Sciatic nerve (tissue), 2 donors: ENCODE results near the gene NAIP. TPM values are rescaled to one million over a fixed set of nuclear protein-coding genes. Genes with fewer than 3 reads are reported as not detected.
"Not testable (repeated sequence)": the region's sequence is repeated elsewhere in the genome, so short reads cannot be mapped to it uniquely, and the experiment has no call there.

Experiments
- ATAC-seq: fragments of 200-7000 bp; cut with Tn5 transposase; one replicate; pipeline ENCODE4 v1.9.1; 2020; ENCODE audit warnings: mild to moderate bottlenecking, moderate library complexity
- DNase-seq: peaks from one replicate; pipeline ENCODE4 v3.0.0-alpha.2; 2020; ENCODE audit warnings: low spot score
- intact Hi-C: fragments of 100-400 bp; cut with DNase I; formaldehyde crosslinking; loops from one replicate; pipeline ENCODE4 v1.14.2; 2022
- total RNA-seq: library from RNA; stranded (reverse); fragmentation: NEBNext Ultra II Directional; extraction: Animal tissue kit (Norgen Biotek cat#: 25700); gene quantifications from one replicate; pipeline ENCODE4 v1.2.1, GENCODE V29; 2021
- donor health status: DM: no; HTN: no; CAD: no.
- donor health status: DM: no; HTN: no; CAD: no.

Gene NAIP, protein sequence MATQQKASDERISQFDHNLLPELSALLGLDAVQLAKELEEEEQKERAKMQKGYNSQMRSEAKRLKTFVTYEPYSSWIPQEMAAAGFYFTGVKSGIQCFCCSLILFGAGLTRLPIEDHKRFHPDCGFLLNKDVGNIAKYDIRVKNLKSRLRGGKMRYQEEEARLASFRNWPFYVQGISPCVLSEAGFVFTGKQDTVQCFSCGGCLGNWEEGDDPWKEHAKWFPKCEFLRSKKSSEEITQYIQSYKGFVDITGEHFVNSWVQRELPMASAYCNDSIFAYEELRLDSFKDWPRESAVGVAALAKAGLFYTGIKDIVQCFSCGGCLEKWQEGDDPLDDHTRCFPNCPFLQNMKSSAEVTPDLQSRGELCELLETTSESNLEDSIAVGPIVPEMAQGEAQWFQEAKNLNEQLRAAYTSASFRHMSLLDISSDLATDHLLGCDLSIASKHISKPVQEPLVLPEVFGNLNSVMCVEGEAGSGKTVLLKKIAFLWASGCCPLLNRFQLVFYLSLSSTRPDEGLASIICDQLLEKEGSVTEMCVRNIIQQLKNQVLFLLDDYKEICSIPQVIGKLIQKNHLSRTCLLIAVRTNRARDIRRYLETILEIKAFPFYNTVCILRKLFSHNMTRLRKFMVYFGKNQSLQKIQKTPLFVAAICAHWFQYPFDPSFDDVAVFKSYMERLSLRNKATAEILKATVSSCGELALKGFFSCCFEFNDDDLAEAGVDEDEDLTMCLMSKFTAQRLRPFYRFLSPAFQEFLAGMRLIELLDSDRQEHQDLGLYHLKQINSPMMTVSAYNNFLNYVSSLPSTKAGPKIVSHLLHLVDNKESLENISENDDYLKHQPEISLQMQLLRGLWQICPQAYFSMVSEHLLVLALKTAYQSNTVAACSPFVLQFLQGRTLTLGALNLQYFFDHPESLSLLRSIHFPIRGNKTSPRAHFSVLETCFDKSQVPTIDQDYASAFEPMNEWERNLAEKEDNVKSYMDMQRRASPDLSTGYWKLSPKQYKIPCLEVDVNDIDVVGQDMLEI (N-terminal part only)
- total RNA-seq: 63.1 TPM

DNA sequence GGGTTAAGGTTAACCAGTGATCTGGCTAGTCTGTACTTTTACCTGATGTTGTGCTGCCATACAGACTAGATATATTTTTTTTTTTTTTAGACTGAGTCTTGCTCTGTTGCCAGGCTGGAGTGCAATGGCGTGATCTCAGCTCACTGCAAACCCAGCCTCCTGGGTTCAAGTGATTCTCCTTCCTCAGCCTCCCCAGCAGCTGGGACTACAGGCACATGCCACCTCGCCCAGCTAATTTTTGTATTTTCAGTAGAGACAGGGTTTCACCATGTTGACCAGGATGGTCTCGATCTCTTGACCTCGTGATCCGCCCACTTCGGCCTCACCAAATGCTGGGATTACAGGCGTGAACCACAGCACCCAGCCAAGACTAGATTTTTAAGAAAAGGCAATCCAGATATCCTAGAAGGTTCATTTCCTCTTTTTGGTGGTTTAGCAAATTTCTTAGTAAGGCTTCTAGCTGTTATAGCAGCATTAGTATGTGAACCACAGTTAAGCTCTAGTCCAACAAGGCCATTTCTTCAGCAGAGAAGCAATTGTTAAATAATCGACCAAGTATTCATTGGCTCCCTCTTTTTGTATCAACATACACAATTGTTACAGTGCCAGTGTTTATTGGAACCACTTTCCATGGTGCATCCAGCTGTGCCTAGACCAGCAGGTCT lies at the start of gene NAIP:
TSS of gene NAIP (minus strand) at position 51 of the 665 bp plus-strand sequence. CDS start 12,424 bp downstream, outside the sequence.
- DNase-seq, intact Hi-C loops: not testable (repeated sequence)
- peak; percentile 44 for ATAC-seq

DNA sequence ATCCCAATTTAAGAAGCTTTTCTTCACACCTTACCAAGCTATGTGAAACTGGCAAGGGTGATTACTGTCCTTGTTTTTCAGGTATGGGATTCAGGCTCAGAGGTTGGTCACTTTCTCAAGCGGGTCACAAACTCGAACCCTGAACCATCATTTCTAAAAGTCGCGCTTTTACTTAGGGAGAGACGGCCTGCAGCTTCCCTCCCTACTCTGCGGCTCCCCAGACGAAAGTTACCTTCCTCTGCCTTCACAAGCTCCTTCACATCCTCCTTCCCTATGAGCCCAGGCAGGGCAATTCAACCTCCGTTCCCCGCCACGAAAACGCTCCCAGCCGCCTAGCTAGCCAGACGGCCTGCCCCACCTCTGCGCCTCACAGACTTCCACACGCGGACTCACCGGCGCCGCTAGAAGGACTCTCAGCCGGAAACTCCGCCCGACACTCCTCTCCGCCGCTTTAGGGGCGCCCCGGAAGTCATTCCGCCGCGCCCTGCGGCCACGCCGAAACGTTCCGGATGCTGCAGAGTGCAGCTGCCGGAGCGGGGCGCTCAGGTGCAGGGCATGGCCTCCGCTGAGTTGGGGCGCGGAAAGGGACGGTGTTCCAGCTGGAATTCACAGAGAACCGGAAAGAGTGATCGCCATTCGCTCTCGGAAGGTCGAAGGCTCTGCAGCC lies 42.3 kb upstream of the NAIP start, which contains the start of gene GTF2H2:
TSS of gene GTF2H2 (minus strand) at position 415 of the 667 bp plus-strand sequence. CDS start 4,913 bp downstream, outside the sequence.
- DNase-seq, intact Hi-C loops: not testable (repeated sequence)
- ATAC-seq: peak; percentile 98

DNA sequence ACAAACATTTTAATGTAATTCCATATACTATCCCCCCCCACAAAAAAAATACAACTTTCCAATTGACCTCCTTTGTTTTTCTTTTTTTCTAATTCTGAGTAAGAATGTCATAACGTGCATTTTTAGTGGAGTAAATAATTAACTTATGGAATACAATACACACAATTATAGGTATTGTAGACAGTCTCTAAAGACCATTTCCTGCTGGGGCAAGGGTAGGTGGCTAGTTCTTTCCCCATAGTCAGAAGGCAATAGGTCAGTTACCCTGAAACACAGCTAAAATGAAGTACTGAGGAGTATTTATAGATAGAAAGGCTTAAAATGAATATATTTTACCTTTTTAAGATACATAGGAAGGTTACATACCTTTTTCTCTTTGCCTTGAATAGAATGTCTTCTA lies 36.2 kb upstream of the NAIP start:
- DNase-seq, ATAC-seq, intact Hi-C loops: not testable (repeated sequence)

DNA sequence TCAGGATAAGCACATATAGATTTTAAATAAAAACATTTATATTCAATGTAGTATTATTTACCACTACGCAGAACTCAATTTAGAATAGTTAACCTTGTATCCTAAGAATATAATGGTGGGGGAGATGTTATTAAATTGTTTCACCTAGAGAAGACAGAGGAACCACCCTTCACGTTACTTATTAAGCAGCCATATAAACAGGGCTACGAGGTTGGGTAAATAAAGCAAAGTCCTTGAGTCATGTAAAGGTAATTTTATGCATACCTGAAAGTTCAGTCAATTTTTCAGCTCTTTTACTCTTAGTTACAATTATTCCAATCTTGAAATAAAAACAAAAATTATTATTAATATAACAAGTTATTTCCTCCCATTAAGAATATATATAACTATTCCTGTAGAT lies 34.3 kb upstream of the NAIP start:
- DNase-seq, intact Hi-C loops, ATAC-seq: not testable (repeated sequence)

DNA sequence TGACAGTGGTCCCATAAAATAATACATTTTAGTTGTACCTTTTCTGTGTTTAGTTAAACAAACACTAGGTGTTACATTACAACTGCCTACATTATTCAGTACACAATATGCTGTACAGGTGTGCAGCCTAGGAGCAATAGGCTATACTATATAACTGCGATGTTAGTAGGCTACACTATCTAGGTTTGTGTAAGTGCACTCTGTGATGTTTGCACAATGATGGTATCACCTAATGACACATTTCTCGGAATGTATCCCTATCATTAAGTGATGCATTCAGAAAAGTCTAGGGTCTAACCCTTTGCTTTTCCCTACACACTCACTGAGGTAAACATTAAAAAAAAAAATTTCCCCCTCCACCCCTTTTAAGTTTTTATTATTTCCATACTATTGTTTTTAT lies 19.7 kb upstream of the NAIP start:
- intact Hi-C loops, DNase-seq, ATAC-seq: not testable (repeated sequence)

DNA sequence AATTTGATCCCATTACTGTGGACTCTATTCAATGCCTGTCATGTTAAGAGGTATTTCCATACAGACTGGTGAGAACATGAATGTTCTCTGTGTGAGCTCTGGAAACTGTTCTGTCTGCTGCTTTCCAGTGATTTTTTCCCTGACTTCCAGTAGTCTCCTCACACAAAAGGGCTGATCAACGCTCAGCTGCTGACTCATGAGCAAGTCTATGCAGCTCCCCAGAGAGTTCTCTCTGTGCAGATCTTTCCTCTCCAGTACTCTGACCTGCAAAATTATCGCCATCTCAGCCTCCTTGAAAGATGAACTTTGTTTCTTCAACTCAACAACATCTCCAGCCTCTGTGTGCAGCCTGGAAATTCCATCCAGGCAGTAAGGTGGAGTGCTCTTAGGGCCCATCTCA lies 19.0 kb upstream of the NAIP start:
- DNase-seq, intact Hi-C loops: not testable (repeated sequence)
- ATAC-seq: peak; percentile 70

DNA sequence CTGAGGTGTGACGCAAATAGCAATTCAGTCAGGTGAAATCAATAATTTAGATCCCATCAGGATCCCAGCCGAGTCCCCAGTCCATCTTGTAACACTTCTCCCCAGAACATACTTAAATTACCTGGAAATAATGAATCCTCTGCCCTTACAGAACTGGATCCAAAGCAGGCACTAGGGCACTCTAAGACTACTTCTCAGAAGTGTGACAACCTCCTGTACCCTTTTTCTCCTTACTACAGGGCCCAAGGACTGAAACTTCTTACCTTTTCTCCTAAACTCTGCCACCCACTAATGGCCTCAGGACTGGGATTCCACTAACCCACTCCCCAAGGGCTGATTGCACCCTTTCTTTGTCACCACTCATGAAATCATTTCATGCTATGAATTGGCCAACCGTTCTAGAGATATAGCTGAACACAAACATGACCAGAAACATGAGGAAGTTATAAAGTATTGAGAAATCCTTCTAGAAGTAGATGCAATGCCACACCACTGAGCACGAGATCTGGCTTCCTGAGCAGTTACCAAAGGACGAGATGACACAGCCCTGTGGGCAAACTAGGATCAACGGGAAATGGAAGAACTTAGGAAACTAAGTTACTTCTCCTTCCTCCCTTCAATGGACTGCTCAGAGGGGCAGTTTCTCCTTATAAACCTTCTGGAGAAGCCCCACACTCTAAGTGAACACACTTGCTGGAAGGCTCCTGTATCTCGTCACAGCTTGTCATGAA lies 6.1 kb upstream of the NAIP start:
- intact Hi-C loops, DNase-seq: not testable (repeated sequence)
- peak; percentile 90 for ATAC-seq

DNA sequence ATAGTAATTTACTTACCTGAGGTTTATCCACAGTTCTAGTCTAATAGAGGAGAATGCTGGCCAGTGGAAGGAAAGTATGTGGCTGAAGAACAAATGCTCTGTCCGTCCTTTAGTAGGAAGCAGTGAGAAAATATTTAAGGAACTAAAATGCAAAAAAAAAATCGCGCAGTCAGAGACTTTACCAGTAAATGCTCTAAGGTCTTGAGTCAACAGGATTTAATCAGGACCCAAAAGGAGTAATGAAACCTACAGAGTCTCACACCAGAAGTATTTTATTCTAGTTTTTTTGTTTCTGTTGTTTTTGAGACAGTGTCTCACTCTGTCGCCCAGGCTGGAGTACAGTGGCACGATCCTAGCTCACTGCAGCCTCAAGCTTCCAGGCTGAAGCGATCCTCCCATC lies 4.5 kb downstream of the NAIP start:
- ATAC-seq: peak; percentile 59

DNA sequence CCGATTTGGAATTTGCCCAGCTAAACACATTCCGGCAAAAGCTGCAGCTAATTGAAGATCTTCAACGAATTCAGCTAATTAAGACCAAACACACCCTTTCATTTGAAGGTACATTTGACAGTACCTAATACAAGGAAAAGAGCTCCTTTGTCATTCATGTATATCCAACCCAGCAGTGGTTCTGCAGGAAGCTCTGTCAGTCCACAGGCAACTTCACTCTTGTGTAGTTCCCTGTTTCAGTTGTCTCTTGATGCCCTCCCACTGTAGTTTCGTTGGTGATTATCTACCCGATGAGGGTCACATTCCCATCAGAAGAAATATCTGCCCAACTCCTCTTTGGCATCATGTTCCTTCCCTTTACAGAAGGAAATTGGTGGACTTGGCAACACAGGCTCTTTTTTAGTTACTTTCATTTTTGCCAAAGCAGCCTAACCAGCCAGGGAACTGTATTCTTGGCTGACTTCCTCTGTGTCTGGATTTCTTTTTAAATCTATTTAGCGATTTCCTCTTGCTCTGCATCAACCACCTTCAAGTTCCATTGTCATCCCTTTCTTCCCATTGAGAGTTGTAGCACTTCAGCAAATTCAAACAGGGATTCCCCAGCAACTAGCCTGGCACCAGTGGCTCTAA lies 6.6 kb downstream of the NAIP start:
- intact Hi-C loops, DNase-seq: not testable (repeated sequence)
- peak; percentile 61 for ATAC-seq

More for the DNA sequence above, 4.5 kb downstream of the NAIP start:
- DNase-seq, intact Hi-C loops: not testable (repeated sequence)

DNA sequence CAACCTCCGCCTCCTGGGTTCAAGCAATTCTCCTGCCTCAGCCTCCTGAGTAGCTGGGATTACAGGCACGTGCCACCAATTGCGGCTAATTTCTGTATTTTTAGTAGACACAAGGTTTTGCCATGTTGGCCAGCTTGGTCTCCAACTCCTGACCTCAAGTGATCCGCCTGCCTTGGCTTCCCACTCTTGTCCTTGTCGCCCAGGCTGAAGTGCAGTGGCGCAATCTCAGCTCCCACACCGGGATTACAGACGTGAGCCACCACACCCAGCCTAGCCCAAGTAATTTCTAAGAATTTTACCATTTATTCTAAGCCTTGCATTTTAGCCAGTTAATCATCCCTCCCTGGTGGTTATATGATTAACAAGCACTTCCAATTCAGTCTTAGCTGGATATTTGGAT lies 11.0 kb downstream of the NAIP start:
- intact Hi-C loops: no loop called here
- DNase-seq (no peak), ATAC-seq (no peak)

DNA sequence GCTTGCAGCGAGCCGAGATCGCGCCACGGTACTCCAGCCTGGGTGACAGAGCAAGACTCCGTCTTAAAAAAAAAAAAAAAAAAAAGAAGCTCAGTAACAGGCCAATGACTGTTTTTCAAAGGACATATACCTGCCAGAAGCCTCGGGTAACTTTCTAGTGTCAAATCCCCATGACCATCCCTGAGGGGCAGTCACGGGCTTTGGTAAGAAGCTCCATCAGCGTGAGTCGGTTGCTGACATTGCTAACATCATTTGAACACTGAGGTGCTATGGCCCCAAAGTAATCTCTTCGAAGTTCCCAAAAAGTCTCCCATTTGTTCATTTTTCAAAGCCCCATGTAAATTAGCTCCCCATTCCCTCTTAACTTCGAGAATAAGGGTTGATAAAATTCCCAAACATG lies 11.6 kb downstream of the NAIP start:
- intact Hi-C loops: no loop called here
- no peak for ATAC-seq
- no peak for DNase-seq

DNA sequence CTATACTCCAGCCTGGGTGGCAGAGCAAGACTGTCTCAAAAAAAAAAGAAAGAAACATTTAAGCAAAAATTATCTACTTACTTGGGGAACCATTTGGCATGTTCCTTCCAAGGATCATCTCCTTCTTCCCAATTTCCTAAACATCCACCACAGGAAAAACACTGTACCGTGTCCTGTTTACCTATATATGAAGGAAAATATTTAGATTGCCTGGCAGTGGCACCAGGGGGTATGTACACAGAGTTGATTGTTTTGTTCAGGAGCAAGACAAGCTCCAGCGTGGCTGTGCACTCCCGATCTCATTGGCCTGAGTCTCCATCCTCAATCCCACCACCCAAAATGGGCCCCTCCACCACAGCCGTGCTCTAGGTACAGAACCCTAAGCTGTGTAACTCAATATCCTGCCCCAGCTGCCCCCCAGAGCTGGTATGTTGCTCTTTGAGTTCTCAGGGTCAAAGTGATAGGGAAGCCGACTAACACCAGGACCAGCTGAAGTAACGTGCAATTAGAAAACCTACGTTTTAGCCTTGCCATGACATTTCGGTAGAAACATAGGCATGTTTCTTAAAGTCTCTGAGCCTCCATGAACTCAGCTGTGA lies 13.8 kb downstream of the NAIP start:
- DNase-seq (no peak), ATAC-seq (no peak)
- intact Hi-C loops: no loop called here

DNA sequence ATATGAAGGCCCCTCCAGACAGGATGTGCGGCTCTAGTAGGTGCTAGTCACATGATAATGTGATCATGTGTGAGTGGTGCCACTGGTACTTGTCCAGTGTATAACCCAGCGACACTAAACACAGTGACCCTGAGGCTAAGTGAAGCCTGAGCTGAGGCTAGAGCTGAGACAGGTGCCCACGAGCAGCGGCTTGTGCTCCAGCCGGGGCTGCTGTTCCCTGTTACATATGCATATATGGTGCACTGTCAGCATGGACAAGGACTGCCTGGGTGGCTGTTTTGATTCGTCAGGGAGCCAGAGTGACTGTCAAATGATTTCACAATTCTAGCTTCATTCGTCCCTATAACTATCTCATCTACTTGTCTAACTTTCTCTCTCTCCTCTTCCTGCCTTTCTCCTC lies 18.2 kb downstream of the NAIP start:
- ATAC-seq: not testable (repeated sequence)

DNA sequence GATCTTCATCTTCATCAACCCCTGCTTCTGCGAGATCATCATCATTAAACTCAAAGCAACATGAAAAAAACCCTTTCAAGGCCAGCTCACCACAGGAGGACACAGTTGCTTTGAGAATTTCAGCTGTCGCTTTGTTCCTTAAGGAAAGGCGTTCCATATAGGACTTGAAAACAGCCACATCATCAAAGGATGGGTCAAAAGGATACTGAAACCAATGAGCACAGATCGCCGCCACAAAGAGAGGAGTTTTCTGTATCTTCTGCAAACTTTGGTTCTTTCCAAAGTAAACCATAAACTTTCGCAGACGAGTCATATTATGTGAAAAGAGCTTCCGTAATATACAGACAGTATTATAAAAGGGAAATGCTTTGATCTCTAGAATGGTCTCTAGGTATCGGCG lies 40.3 kb downstream of the NAIP start:
- ATAC-seq, DNase-seq, intact Hi-C loops: not testable (repeated sequence)

More for the DNA sequence above, 18.2 kb downstream of the NAIP start:
- intact Hi-C loops, DNase-seq: not testable (repeated sequence)

DNA sequence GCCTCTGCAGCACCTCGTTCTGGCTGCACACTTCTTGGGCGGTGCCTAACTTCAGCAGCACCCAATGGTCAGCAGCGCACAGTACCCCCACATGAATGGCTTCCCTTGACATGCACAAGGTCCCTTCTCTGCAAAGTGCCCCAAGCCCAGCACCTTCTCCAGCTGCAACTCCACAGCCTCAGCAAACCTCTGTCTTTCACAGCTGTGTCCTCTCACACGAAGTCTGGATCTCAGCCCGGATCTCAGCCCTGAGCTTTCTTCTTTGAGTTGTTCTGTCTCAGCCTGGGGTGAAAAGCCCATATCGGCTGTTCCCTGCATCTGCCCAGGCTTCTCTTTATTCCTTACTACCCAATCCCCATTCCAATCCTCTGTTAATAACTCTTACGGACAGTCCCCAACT lies 57.9 kb downstream of the NAIP start:
- ATAC-seq, DNase-seq, intact Hi-C loops: not testable (repeated sequence)

DNA sequence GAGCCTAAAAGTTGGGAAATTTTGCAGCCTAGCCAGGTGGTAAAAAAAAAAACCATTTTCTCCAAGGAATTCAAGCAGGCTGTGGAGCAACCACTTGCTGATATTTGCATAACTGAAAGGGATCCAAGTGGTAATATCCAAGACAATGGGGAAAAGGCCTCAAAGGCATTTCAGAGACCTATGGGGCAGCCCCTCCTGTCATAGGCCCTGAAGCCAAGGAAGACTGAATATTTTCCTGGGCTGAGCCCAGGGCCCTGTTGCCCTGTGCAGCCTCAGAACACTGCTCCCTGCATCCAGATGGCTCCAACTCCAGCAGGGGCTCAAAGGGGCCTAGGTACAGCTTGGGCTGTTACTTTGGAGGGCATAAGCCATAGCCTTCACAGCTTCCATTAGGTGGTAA lies 60.6 kb downstream of the NAIP start:
- intact Hi-C loops, DNase-seq: not testable (repeated sequence)
- ATAC-seq: peak; percentile 28

DNA sequence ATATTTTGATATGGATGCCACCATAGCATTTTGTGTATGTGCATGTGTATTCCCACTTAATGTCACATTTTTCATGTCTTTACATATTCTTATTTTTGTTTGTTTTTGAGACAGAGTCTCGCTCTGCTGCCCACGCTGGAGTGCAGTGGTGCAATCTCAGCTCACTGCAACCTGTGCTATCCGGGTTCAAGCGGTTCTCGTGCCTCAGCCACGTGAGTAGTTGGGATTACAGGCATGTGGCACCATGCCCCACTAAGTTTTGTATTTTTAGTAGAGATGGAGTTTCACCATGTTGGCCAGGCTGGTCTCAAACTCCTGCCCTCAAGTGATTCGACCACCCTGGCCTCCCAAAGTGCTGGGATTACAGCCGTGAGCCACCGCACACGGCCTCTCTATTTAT lies 72.1 kb downstream of the NAIP start:
- ATAC-seq, DNase-seq, intact Hi-C loops: not testable (repeated sequence)
